H1 (cell line): Measurements from ENCODE around the gene SHANK2. TPM values are rescaled to one million over a fixed set of nuclear protein-coding genes. Genes with fewer than 3 reads are reported as not detected.

Experiments used
- POU5F1 ChIP-seq: IDR thresholded peaks from 2 replicates; pipeline ENCODE4 v1.6.1; 2011; ENCODE audit warnings: low read depth, mild to moderate bottlenecking, low read length, moderate library complexity
- polyA plus RNA-seq, 7 experiments: library from polyadenylated mRNA; depleted of rRNA in 3 of 7; stranded (reverse) in 5 of 7; unstranded in 2 of 7; fragments of >200 nt in 5 of 7; fragments of 200-250 nt in 2 of 7; gene quantifications; 1 replicate in 5 of 7; 2 replicates in 1 of 7; 4 replicates in 1 of 7; pipeline versions ENCODE4 v1.2.1 to v1.2.3, GENCODE V29; 2011 to 2013; ENCODE audit warnings: missing spikeins in 2 of 7, mixed read lengths in 2 of 7
- total RNA-seq: library from RNA; stranded (reverse); fragmentation: NEBNext Ultra II Directional; extraction: Animal tissue kit (Norgen Biotek cat#: 25700); gene quantifications from 2 replicates; pipeline ENCODE4 v1.2.1, GENCODE V29; 2021

The SHANK2 gene
- total and polyA plus RNA-seq, 2 of the 8 experiments (the other 6 are each of a cell fraction or from before 2014, with no cell fraction given), result 10.1 to 54.2 TPM

DNA sequence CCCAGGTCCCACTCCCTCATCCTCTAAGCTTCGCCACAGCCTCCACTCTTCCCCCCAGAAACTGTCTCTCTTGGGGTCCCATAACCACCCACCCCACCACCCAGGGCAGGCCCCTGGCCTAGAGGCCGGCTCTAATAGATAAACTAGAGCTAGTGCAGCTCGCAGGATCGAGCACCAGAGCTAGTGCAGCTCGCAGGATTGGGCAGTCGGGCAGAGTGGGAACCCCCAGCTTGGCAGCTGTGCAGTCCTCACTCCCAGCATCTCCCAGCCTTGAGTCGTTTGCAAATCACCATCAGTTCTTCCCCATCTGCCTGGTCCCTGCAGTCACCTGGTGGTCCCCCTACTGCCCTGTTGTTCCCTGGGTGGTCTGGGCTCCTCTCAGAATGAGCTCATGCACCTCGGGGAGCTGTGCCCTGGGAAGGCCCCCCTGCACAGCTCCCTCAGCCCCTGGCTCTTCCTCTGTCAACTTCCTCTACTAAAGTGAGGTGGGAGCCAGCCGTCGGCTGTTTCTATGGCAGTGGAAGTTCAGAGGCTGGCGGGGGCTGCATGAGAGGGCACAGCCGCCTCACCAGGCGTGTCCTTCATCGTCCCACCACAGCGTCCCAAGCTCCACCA, 15.5 kb upstream of the SHANK2 start (continued):
- no peak for TF ChIP-seq POU5F1
